Glomerular visceral epithelial cell (primary cell): ENCODE data around the gene TANGO6.

ENCODE experiments used
- DNase-seq: peaks from one replicate; pipeline ENCODE4 v3.0.0-alpha.2; 2016; ENCODE audit errors: extremely low spot score

TANGO6 gene

DNA sequence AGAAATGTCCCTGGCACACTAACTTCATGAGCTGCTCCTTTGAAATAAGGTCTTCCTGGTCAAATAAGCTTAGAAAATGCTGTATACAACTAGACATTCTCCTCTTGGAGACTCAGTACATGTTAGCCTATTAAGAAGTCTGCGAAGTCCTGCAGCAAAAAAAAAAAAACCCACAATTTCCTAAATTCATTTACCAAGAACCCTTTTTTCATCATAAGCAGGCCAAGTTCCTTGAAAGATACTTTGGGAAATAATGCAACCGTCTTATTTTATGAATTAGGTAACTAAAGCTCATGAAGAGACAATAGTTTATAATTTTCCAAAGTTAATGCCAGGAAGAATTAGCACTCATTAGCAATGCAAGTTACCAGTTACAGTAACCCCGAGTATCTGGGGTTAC is 213.1 kb downstream of the TANGO6 start:
- DNase-seq: no peak

DNA sequence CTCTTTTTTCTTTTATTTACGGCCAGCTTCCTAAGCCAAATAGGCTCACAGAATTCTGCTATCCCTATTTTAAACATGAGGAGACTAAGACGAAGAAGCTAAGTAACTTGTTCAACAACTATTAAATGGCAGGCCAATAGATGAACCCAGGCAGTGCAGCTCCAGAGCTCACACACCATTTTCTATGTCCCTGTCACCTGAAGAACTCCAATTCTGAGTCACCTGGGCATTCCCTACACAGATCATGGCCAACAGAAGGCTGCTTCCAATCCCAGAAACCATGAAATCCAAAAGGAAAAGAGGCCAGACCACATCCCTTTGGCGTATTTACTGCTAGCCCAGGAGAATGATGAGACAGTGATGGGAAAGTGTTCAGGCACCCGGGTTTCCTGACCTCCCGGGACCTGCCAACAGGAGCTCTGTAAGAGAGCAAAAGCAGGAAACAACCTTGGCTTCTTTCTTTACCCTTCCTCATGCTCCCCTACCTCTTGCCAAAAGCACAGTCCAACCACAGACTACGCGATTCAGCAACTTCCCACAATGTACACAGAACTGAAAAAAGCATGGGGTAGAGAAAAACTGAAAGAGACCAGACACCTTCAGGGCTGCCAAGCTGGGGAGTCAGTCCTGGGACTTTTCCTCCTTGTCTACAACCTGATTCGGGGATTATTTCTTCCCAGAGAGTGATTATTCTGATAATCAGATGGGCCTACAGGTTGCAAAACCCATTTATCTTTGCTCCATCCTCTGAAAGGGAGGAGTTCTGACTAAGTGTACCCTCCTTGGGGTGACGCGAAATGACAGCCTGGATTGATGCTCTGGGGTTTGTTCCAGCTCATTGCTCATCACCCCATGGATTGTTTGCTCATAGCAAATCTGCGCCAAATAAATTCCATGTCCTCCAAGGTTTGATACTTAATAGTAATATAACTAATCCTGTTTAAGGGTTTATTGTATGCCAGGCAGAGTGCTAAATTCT is 214.4 kb downstream of the TANGO6 start:
- DNase-seq: peak; percentile 87

DNA sequence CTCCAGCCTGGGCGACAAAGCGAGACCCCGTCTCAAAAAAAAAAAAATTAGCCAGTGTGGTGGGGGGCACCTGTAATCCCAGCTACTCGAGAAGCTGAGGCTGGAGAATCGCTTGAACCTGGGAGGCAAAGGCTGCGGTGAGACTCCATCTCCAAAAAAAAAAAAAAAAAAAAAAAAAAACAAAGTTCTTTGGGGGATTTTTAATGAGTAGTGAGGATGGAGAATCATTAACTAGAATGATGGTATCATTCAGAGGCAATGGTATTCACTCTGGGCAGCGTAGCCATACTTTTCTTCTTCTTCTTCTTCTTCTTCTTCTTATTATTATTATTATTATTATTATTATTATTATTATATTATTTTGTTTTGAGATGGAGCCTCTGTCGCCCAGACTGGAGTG is 220.2 kb downstream of the TANGO6 start:
- peak; percentile 38 for DNase-seq

DNA sequence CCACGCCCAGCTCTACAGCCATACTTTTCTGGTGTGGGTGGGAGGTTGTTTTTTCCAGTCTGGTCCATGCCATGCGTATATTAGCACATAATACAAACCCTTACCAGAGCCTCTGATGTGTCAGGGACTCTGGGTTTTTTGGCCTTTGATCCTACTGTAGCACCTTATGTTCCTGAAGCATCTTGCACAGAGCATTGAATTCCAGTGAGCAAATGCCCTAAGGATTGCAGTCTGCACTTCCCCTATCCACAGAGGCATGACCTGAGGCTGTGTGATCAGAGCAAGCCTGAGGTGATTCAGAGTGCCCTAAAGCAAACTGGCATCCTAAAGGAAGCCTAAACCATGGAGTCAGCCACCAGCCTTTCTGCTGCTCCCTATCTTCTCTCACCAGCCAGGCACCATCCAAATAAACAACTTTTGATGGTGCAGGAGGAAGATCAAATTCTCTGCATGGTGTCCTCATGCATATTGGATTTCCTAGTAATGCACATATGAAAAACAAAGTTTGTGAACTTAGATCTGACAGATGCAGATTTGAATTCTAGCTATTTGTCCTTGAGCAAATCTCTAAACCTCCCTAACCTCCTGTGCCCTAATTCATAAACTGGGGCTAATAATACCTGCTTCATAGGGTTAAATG is 220.9 kb downstream of the TANGO6 start:
- DNase-seq: peak; percentile 63

DNA sequence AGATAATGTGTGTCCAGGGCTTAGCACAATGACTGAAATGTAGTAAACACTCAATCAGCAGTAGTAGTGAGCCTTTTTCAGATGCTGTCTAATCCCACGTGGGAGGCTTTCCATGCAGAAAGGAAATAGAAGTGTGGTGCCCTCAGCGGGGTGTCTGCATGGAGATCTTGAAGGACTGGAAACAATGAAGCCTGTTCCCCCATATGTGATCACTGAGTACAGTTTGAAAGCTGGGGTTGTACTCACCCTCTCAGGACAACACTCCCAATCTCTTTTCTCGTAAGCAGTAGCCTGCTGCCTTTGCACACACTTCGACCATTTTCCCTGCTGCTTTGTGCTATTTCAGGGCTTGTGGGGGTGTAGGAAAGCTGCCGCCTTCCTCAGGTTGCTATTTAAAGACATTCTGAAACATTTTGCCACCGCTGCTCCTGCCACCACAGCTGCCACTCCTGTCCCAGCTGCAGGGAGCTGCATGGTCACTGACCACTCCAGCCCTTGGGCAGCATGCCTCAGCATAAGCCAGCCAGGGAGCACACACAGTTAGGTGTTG is 221.5 kb downstream of the TANGO6 start:
- DNase-seq: no peak

DNA sequence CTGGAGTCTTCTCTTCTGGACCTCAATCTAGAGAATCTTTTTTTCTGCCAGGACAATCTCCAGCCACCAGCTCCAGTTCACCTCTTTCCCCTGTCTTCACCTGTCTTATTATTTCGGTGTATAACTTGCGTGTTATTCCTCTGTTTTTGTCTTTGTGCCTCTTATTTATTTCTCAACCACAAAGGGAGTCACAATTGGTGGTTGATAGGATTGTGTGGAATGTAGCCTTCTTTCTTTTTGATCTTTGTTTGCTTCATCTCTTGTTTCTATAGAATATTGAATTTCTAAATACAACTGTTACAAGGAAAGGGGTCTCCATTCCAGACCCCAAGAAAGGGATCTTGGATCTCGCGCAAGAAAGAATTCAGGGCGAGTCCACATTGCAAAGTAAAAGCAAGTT is 226.2 kb downstream of the TANGO6 start:
- DNase-seq: no peak

DNA sequence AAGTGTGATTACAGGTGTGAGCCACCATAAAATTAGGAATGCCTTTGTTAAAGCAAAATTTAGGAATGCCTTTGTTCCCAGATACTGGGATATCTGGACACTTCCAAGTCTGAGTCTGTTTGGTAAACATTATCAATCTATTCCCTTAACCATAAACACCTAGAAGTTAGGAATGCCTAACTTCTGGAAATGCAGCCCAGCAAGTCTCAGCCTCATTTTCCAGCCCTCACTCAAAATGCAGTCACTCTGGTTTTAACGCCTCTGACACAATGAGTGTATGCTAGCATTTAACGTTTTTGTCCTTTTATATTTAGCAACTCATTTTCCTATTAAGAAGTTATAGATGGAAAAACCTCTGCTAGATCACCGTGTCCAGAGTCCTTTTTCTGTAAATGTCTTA is 227.7 kb downstream of the TANGO6 start:
- DNase-seq: no peak

DNA sequence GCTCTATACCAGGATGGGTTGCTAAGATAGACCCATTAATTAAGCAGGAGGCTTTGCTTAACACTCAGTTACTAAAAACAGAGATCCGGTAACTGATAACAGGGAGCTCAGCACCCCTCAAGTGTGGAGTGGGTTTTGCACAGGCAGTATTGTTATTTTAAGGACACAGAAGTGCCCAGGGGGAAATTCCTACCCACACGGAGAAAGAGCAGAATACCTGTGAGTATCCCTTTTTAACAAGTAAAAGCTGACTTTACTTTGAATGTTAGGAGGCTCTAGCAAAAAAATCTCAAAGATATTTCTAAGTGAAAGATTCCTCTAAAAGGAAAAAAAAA is 229.3 kb downstream of the TANGO6 start:
- DNase-seq: no peak

DNA sequence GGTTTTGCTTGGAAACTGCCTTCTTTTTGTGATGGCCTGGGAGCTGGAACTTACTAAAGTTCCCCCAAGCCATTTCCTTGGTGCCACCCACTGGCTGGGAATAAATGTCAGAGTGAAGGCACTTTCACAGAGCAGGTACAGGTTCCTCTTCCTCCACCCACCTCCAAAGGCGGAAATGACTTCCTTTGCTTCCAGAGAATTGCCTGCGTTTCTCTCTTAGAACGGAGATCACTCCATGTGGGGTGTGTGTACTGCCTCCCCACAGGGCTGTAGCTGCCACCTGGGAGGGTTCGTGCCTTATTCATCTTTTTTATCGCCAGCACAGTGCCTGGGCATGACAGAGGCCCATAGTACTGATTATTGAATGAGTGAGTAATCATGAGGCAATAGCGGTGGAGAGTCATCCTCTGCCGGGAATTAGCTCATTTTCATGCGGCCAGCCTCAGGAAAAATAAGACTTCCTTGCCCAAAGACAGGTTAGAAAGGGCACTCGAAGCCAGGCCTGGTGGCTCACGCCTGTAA is 229.9 kb downstream of the TANGO6 start:
- DNase-seq: peak; percentile 93

DNA sequence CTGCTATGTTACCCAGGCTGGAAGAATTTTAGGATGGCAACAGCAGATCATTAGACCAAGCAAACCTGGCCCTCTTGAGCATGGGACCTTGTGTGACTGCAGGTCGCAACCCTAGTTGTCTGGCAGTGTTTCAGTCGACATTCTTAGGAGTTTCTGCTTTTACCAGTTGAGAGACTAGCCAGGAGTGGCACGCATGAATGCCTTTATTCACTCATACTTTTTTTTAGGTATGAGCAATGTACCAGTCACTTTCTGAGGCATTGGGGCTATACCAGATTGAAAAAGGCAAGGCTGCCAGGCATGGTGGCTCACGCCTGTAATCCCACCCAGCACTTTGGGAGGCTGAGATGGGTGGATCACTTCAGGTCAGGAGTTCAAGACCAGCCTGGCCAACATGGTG is 233.9 kb downstream of the TANGO6 start:
- peak; percentile 87 for DNase-seq

DNA sequence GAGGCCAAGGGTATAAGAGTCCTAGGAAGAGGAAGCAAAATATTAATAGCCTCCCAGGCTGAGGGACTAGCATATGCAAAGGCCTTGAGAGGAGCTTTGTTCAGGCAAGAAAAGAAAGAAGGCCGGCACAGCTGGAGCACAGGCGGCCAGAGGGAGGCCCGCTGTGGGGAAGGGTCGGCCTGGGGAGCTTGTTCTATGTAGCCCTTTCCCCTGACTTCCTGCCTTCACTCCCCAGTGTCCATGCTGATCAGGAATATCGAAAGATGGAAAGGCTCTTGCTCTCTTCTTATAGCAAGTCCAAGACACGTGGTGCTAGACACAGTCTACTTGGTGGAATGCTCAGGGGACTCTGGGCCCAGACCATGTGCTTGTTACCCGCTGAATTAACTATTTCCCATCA is 234.7 kb downstream of the TANGO6 start:
- DNase-seq: no peak

DNA sequence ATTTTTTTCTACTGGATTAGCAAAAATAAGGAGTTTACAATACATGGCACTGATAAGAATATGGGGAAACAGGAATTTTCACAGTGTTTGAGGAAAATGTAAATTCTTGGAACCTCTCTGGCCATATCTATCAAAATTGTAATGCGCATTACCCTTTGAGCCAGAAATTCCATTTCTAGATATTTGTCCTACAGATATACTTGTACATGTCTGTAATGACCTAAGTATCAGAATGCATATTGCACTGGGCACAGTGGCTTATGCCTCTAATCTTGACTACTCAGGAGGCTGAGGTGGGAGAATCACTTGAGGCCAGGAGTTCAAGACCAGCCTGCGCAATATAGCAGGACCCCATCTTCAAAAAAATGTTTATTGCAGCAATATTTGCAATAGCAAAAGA is 236.4 kb downstream of the TANGO6 start:
- DNase-seq: no peak

DNA sequence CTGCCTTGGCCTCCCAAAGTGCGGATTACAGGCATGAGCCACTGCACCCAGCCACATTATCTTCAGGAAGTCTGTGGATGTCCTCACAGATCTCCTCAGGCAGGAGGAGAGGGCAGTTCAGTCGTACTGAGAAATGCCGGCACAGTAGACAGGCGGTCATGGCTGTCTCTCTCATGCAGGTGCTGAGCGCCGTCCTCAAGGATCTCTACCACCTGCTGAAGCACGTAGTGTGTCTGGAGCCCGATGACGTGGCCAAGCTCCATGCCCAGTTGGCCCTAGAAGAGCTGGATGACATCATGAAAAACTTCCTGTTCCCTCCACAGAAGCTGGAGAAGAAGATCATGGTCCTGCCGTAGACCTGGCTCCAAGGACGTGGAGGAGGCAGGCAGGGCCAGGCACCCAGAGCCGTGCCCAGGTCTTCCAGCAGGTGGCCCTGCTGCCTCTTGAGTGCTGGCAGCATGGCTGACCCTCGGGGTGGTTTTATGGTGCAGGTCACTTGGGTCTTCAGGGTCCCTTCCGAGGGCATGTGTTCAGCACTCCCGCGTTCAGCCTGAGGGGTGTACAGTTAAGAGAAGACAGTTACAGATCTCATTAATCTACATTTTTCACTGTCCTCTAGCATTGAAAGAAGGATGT is 240.1 kb downstream of the TANGO6 start:
- no peak for DNase-seq

DNA sequence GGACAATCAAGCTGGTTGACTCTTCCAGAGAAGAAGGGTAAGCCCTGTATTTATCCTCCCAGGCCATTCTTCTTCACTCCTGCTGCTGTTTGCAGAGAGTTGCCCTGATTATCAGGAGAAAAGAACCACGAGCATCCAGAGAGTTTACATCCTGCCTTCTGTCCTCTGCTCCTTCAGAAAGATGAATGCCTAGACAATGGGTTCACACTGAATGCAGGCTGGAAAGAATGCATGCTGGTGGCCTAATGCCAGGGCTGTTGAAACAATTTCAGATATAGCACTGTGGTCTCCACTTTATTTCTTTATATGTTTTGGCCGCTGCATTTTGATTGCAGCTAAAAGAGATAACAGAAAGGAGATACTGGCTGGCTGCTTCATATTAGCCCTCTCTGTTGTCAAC is 241.0 kb downstream of the TANGO6 start:
- DNase-seq: no peak

DNA sequence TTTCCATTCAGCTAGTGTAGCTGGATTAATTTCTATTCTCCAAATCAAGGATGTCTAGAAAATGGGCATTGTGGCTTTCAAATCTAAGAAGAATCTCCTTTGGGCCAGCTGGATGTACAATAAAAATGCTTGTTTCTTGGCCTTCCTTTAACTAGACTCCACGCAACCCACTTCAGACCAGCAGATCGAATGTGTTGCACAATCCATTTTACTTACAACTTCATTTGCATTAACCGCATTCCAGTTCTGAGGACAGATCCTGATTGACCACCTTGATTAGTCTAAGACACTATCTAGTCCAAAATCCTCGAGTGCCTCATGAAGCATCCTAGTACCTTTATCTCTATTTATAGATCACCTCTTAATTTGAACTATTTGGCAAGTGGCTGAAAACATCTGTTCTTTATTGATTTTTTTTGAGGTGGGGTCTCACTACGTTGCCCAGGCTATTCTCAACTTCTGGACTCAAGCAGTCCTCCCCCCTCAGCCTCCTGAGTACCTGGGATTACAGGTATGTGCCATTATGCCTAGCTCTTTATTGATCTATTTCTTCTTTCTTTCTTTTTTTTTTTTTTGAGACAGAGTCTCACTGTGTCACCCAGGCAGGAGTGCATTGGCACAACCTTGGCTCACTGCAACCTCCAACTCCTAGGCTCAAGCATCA is 241.8 kb downstream of the TANGO6 start:
- no peak for DNase-seq

DNA sequence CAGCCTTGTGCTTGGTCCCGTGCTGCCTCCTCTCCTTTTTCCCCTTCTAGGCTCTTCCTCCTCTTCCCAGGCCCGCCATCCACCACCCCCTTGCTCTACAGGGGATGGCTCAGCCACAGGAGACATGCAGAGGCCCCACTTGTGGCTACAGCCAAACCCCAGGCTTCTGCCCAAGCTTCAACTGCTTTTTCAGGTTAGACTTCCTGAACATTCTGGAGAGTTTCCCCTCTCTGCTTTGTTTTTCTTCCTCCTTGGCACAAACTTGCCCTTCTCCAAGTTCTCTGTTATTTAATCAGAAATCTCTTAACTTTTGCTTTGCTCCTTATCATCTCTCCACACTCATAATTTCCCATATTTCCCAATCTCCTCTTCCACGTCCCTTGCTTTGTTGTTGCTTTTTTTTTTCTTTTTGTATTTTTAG is 243.8 kb downstream of the TANGO6 start:
- DNase-seq: no peak

DNA sequence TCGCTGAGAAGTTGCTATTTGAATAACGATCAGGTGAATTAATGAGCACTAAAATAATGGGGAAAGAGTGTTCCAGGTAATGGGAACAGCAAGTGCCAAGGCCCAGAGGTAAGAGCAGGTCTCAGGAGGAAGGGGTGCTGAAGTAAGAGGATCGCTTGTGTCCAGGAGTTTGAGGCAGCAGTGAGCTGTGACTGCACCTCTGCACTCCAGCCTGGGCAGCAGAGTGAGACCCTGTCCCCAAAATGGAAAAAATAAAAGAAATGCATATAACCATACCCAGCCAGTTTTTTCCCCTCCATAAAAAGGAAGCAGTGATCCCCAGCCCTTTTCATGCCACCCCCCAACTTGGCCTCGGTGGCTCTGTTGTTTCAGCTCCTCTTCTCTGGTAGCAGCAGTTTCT is 245.4 kb downstream of the TANGO6 start:
- DNase-seq: no peak

DNA sequence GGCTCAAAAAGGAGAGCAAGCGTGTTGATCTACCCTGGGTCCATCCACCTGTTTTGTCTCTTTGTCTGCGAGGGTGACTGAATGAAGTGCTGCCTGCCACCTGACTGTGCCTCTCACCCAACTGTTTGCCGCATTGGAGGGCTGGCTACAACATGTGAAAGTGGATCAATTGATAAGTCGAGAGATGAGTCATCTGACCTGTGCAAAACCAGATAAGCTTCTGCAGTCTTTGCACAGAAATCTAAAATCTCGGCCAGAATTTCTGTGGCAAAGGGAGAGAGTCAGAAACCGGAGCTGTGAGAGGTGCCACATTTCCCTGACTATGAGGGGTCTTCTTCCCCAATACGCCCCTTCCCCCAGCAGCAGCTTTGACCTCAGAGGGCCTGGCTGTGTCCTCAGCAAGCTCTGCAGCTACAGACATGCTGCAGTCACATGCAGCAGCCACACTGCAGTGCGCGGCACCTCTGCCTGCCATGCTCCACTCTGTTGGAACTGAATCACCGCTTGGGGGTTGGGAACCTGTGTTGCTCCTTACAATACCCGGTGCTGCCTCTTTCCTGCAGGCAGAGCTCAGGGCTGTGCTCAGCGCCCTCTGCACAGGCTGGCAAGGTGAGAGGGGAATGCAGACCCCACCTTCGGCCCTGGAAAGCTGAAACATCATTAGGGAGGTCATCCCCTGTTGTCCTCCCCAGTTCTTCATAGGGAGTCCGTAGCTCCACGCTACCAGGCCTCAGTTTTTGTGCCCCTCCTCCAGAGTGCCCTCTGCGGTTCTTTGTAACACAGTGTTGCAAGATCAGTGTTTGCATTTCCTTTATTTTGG is 246.0 kb downstream of the TANGO6 start:
- no peak for DNase-seq

DNA sequence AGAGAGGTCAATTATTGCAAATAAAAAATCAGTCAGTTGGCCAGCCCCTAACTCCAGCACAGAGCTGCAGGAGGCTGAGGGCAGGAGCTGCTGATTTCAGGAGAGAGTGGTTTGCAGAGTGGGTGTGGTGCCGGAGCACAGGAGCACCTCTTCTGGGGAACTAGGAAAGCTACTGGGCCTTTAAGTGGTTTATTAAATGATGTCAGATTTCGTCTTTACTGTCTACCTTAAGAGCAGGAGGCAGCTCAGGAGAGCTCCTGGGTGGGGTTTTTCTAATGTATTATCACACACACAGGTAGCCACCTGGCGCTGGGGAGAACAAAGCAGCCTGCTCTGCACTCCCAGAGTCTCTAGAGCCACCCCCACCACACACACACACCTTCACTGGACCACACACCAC is 250.6 kb downstream of the TANGO6 start:
- no peak for DNase-seq

DNA sequence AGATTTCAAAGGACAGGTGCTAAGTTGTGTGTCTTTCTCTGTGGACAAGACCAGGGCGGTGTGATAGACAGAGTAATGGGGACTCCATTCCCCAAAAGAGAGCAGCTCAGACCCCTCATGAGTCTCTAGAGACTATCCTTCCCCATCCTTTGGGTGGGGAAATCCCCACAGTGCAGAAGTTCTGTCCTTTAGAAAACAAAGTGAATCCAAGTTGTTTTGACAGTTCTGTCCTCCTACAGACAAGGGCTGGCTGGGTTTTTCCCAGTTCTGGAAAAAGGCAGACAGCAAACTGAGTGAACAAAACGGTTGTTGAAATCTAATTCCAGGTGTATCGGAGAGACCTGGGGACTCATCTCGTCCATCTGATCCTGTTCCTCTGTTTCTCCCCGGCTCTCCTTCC is 251.2 kb downstream of the TANGO6 start:
- DNase-seq: no peak

DNA sequence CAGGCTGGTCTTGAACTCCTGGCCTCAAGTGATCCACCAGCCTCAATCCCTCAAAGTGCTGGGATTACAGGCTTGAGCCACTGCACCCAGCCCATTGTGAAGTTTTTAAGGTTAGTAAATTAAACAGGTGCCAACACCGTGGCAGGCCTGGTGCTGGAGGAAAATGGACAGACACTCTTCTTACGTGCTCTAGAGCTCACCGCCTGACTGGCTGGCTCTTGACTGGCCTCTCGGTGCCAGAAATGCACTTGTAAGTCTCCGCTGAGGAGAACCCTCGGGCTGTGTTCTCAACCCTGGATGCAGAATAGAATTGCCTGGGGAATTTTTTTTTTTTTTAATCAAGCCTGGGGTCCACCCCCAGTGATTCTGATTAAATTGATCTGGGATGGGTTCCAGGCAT is 251.9 kb downstream of the TANGO6 start:
- no peak for DNase-seq
